T-cell (primary cell): ENCODE results near the gene MRPL44. TPM values are rescaled to one million over a fixed set of nuclear protein-coding genes. Genes with fewer than 3 reads are reported as not detected.

Source experiments
- ATAC-seq, 4 experiments: fragments of 200-7000 bp in 3 of 4; fragments of 150-1000 bp in 1 of 4; cut with Tn5 transposase; replicated peaks in 1 of 4; 1 replicate in 3 of 4; 2 replicates in 1 of 4; pipeline ENCODE4 v1.10.0; 2021; ENCODE audit warnings: moderate library complexity in 3 of 4, mild to moderate bottlenecking in 2 of 4, moderate number of reproducible peaks in 1 of 4
- CTCF ChIA-PET, 2 donors: fragments of 300-600 bp; sonication (Branson Sonifier 250); formaldehyde crosslinking; loops; one replicate each; lab custom pipeline; 2022; ENCODE audit warnings: antibody characterized with exemption in 2 of 2; lab: Charles Lee
- POLR2A ChIA-PET, 2 donors: fragments of 300-600 bp; sonication (Branson Sonifier 250); formaldehyde crosslinking; loops; one replicate each; lab custom pipeline; 2022; ENCODE audit warnings: antibody characterized with exemption in 2 of 2; lab: Charles Lee
- DNase-seq, 35 experiments: peaks; one replicate each; pipeline versions ENCODE4 v3.0.0 to v3.0.0-alpha.2; 2013 to 2023
- H3K27ac ChIP-seq: one replicate; pipeline ENCODE4 v1.5.1; 2013; ENCODE audit warnings: low read length
- H3K27me3 ChIP-seq, 2 experiments: replicated peaks in 1 of 2; 1 replicate in 1 of 2; 2 replicates in 1 of 2; pipeline versions ENCODE4 v1.6.1 to v1.7.0; 2013; ENCODE audit warnings: low read length in 1 of 2, mixed read lengths in 1 of 2; ENCODE audit not compliant: control insufficient read depth in 2 of 2, insufficient read depth in 2 of 2; ENCODE audit errors: extremely low read depth in 1 of 2
- H3K36me3 ChIP-seq, 2 donors: 1 replicate in 1 of 2; 2 replicates in 1 of 2; pipeline versions ENCODE4 v1.6.1 to v1.7.0; 2013; ENCODE audit warnings: low read length in 1 of 2; ENCODE audit not compliant: control insufficient read depth in 2 of 2, insufficient read depth in 1 of 2; ENCODE audit errors: extremely low read depth in 1 of 2
- H3K4me1 ChIP-seq, 2 experiments: 1 replicate in 1 of 2; 2 replicates in 1 of 2; pipeline versions ENCODE4 v1.6.1 to v1.7.0; 2013; ENCODE audit warnings: low read length in 2 of 2, mixed read lengths in 1 of 2; ENCODE audit not compliant: insufficient read depth in 2 of 2, control insufficient read depth in 1 of 2; ENCODE audit errors: extremely low read depth in 1 of 2
- H3K4me3 ChIP-seq, 2 donors: 1 replicate in 1 of 2; 2 replicates in 1 of 2; pipeline versions ENCODE4 v1.5.1 to v1.7.0; 2013; ENCODE audit warnings: mild to moderate bottlenecking in 2 of 2, low read length in 1 of 2, moderate library complexity in 1 of 2; ENCODE audit not compliant: control insufficient read depth in 1 of 2; ENCODE audit errors: extremely low read depth in 1 of 2
- H3K9me3 ChIP-seq: 2 replicates; pipeline ENCODE4 v1.7.0; 2013
- H3K27ac Mint-ChIP-seq, 2 donors: one replicate each; pipeline ENCODE4 v1.8.0; 2020 to 2021; ENCODE audit warnings: mild to moderate bottlenecking in 2 of 2, mixed read lengths in 2 of 2
- H3K27me3 Mint-ChIP-seq, 2 donors: one replicate each; pipeline ENCODE4 v1.8.0; 2021 to 2022; ENCODE audit warnings: mixed read lengths in 2 of 2
- H3K36me3 Mint-ChIP-seq: one replicate; pipeline ENCODE4 v1.8.0; 2021; ENCODE audit warnings: mixed read lengths
- H3K4me1 Mint-ChIP-seq, 3 donors: one replicate each; pipeline ENCODE4 v1.8.0; 2020 to 2022; ENCODE audit warnings: mixed read lengths in 3 of 3, mild to moderate bottlenecking in 1 of 3
- H3K4me3 Mint-ChIP-seq, 3 donors: one replicate each; pipeline ENCODE4 v1.8.0; 2020 to 2022; ENCODE audit warnings: mild to moderate bottlenecking in 3 of 3, mixed read lengths in 3 of 3, moderate library complexity in 3 of 3
- H3K9me3 Mint-ChIP-seq, 3 donors: one replicate each; pipeline ENCODE4 v1.8.0; 2020 to 2022; ENCODE audit warnings: mixed read lengths in 3 of 3
- WGBS: methylation state at CpG from one replicate; pipeline ENCODE4 v1.1.5; 2013; ENCODE audit warnings: missing lambda C conversion rate; ENCODE audit not compliant: insufficient coverage; 5-methylcytosine and 5-hydroxymethylcytosine counted together
- total RNA-seq, 35 experiments: library from RNA in 6 of 35; stranded (reverse) in 6 of 35; fragments of 120-200 nt in 1 of 35; gene quantifications; one replicate each; pipeline versions ENCODE4 v1.2.1 to v1.2.4 and lab custom pipeline; 2013 to 2026

MRPL44 gene
- total RNA-seq, 5 donors from 2014 or later (not counting 1 experiment from before 2014, with no cell fraction given), result 22.4 to 25.3 (median 23.8) TPM

GRCh38 chr2:223916181-223916920, 40.9 kb upstream of the MRPL44 start:
- Histone ChIP-seq H3K36me3 (peaks cover 0 to 22% of the 10 kb centered on the region in 2 donors), H3K9me3 (no peaks in the 10 kb centered on the region), H3K4me1 (no peaks in the 10 kb centered on the region), H3K4me3 (no peak overlapping the region), H3K27ac (no peak overlapping the region), H3K27me3 (no peaks in the 10 kb centered on the region)
- H3K4me1 Mint-ChIP-seq, result peaks cover 0 to 12% (median 8%) of the 10 kb centered on the region in 3 donors
- no peaks in the 10 kb centered on the region for H3K27me3 Mint-ChIP-seq
- no peak for ATAC-seq
- ChIA-PET POLR2A (no interaction called here), CTCF (interaction anchor here in 1 of 2 donors (0.6 kb wide), 1 partner anchor 118 kb away, joined by 7 read pairs; no protein-coding TSS in a partner anchor)
- H3K4me3 Mint-ChIP-seq, result no peak overlapping the region
- H3K9me3 Mint-ChIP-seq, result no peaks in the 10 kb centered on the region
- peaks cover 40% of the 10 kb centered on the region for H3K36me3 Mint-ChIP-seq
- no peak overlapping the region for H3K27ac Mint-ChIP-seq
- 96% methylated on average over 5 of the region's 8 CpGs for WGBS
- DNase-seq, result no peak

GRCh38 chr2:223918671-223919134, 38.6 kb upstream of the MRPL44 start:
- CTCF ChIA-PET, result no interaction called here
- POLR2A ChIA-PET, result no interaction called here
- Histone ChIP-seq H3K27ac (no peak overlapping the region), H3K9me3 (no peaks in the 10 kb centered on the region), H3K36me3 (peaks cover 0 to 25% of the 10 kb centered on the region in 2 donors), H3K27me3 (no peaks in the 10 kb centered on the region), H3K4me1 (no peaks in the 10 kb centered on the region), H3K4me3 (no peak overlapping the region)
- DNase-seq, result no peak
- Mint-ChIP-seq H3K9me3 (no peaks in the 10 kb centered on the region), H3K4me3 (no peak overlapping the region), H3K36me3 (peaks cover 41% of the 10 kb centered on the region), H3K27me3 (no peaks in the 10 kb centered on the region), H3K27ac (no peak overlapping the region), H3K4me1 (peaks cover 13 to 20% (median 19%) of the 10 kb centered on the region in 3 donors)
- 86% methylated on average over 8 of the region's 11 CpGs for WGBS
- ATAC-seq, result no peak

GRCh38 chr2:223920109-223920508, 37.2 kb upstream of the MRPL44 start:
- no peaks in the 10 kb centered on the region for H3K9me3 ChIP-seq
- CTCF ChIA-PET, result no interaction called here
- H3K27ac ChIP-seq, result no peak overlapping the region
- no peak for DNase-seq
- Mint-ChIP-seq H3K27ac (no peak overlapping the region), H3K36me3 (peaks cover 40% of the 10 kb centered on the region), H3K9me3 (no peaks in the 10 kb centered on the region), H3K4me3 (no peak overlapping the region), H3K4me1 (peaks cover 13 to 20% (median 19%) of the 10 kb centered on the region in 3 donors), H3K27me3 (no peaks in the 10 kb centered on the region)
- H3K36me3 ChIP-seq, result peaks cover 0 to 23% of the 10 kb centered on the region in 2 donors
- no peaks in the 10 kb centered on the region for H3K4me1 ChIP-seq
- 97% methylated on average over 4 of the region's 4 CpGs for WGBS
- no peak for ATAC-seq
- POLR2A ChIA-PET, result interaction anchor here in 1 of 2 donors (0.6 kb wide), 1 partner anchor 64 kb away, joined by 7 read pairs; no protein-coding TSS in a partner anchor
- H3K4me3 ChIP-seq, result no peak overlapping the region
- H3K27me3 ChIP-seq, result no peaks in the 10 kb centered on the region

GRCh38 chr2:223921204-223921603, 36.1 kb upstream of the MRPL44 start:
- Mint-ChIP-seq H3K36me3 (peaks cover 36% of the 10 kb centered on the region), H3K4me3 (no peak overlapping the region), H3K4me1 (peaks cover 13 to 24% (median 21%) of the 10 kb centered on the region in 3 donors), H3K27me3 (no peaks in the 10 kb centered on the region), H3K9me3 (no peaks in the 10 kb centered on the region), H3K27ac (no peak overlapping the region)
- Histone ChIP-seq H3K4me3 (no peak overlapping the region), H3K27me3 (no peaks in the 10 kb centered on the region), H3K9me3 (no peaks in the 10 kb centered on the region), H3K4me1 (peaks cover 0 to 2% of the 10 kb centered on the region in 2 experiments), H3K27ac (no peak overlapping the region), H3K36me3 (peaks cover 0 to 13% of the 10 kb centered on the region in 2 donors)
- no peak for DNase-seq
- ChIA-PET CTCF (no interaction called here), POLR2A (no interaction called here)
- ATAC-seq, result no peak

GRCh38 chr2:223922308-223922707, 35.0 kb upstream of the MRPL44 start:
- ATAC-seq, result no peak
- H3K36me3 Mint-ChIP-seq, result peaks cover 29% of the 10 kb centered on the region
- H3K27ac ChIP-seq, result no peak overlapping the region
- H3K4me3 Mint-ChIP-seq, result no peak overlapping the region
- no peaks in the 10 kb centered on the region for H3K9me3 ChIP-seq
- H3K4me1 ChIP-seq, result peaks cover 0 to 3% of the 10 kb centered on the region in 2 experiments
- H3K36me3 ChIP-seq, result peaks cover 0 to 5% of the 10 kb centered on the region in 2 donors
- no peak overlapping the region for H3K27ac Mint-ChIP-seq
- no peaks in the 10 kb centered on the region for H3K27me3 ChIP-seq
- ChIA-PET CTCF (no interaction called here), POLR2A (interaction anchor here in 1 of 2 donors (0.5 kb wide), 1 partner anchor 28 kb away, joined by 3 read pairs; no protein-coding TSS in a partner anchor)
- WGBS, result 80% methylated on average over 1 of the region's 3 CpGs
- no peak overlapping the region for H3K4me3 ChIP-seq
- no peaks in the 10 kb centered on the region for H3K27me3 Mint-ChIP-seq
- no peak for DNase-seq
- peaks cover 0 to under 1% (median 0%) of the 10 kb centered on the region in 3 donors for H3K9me3 Mint-ChIP-seq
- peaks cover 13 to 24% (median 23%) of the 10 kb centered on the region in 3 donors for H3K4me1 Mint-ChIP-seq

GRCh38 chr2:223923976-223924375, 33.3 kb upstream of the MRPL44 start:
- no peaks in the 10 kb centered on the region for H3K9me3 ChIP-seq
- no peaks in the 10 kb centered on the region for H3K27me3 ChIP-seq
- no CpG with 5 or more reads among the region's 2 CpGs for WGBS
- Mint-ChIP-seq H3K36me3 (peaks cover 27% of the 10 kb centered on the region), H3K4me3 (no peak overlapping the region), H3K27ac (no peak overlapping the region), H3K27me3 (no peaks in the 10 kb centered on the region), H3K4me1 (peaks cover 25 to 34% (median 26%) of the 10 kb centered on the region in 3 donors), H3K9me3 (peaks cover 0 to 7% (median 0%) of the 10 kb centered on the region in 3 donors)
- DNase-seq (no peak), ATAC-seq (no peak)
- no peak overlapping the region for H3K27ac ChIP-seq
- H3K36me3 ChIP-seq, result peaks cover 0 to 4% of the 10 kb centered on the region in 2 donors
- POLR2A ChIA-PET, result interaction anchor here in 1 of 2 donors (0.7 kb wide), 1 partner anchor 210 kb away, joined by 3 read pairs; no protein-coding TSS in a partner anchor
- no peak overlapping the region for H3K4me3 ChIP-seq
- CTCF ChIA-PET, result interaction anchor here (0.6 to 1.7 kb wide), 2 partner anchors 46 to 143 kb away, joined by 3 read pairs; no protein-coding TSS in a partner anchor
- peaks cover 3 to 8% of the 10 kb centered on the region in 2 experiments for H3K4me1 ChIP-seq
